ENCODE results near the gene CAMKK1. TPM values are rescaled to one million over a fixed set of nuclear protein-coding genes. Genes with fewer than 3 reads are reported as not detected.

CAMKK1 gene
- total and polyA plus RNA-seq, 7 experiments from 2014 or later, result 2.3 to 12.5 (median 5.0) TPM

DNA sequence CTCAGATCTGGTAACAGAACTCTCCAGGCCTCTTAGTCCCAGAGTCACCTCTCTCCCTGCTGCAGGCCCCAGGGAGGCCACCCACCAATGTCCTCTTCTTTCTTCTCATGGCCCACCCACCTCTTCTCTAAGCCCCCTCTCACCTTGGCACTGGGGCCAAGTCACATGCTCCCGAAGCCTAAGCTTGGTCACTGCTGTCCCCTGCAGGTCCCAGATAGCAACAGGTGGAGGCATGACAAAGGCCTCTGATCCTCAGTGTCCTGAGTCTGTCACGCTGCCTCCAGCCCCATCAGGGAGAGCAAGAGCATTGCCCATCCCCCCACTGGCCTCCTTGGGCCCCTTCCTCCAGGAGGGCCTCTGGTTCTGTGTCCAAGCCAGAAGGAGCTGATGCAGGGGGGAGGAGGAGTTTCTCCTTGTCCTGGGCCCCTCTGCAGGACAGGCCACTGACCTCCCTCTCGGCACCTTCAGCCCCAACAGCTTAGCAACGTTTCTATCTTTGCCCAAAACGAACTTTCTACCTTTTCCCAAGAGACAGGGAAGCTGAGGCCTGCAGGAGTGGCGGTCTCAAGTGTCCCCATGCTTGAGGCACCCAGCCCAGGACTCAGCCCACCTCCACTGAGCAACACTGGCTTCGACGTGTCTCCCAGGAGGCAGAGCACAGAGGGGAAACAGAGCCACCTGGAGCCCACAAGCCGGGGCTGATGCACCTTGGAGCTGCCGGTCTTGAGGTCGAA lies 14.8 kb upstream of the CAMKK1 start:
- intact Hi-C loops (cut with micrococcal nuclease), result loop anchor here (1.0 to 5.0 kb wide), 2 partner anchors 44 to 45 kb away; no protein-coding TSS in a partner anchor

DNA sequence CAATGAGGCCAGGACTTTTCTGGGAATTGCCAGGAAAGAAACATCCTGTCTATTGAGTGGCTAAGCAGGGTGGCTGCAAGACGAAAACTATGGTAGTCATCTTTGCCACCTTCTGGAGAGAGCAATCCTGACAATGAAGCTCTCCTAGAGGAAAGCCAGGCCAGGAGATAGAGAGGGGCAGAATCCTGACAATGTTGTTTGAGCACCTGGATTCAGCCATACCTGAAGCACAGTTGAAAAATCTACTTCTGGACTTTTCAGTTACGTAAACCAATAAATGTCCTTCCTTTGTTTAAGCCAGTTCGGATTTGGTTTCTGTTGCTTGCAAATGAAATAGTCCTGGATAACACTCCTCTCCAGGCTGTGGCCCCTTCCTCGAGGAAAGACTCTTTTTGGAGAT lies 14.0 kb upstream of the CAMKK1 start:
- POLR2A ChIA-PET, result no interaction called here
- H3K27ac ChIP-seq (ENCODE audit: low read depth, low read length), result no peak overlapping the region
- Mint-ChIP-seq H3K27me3 (no peaks in the 10 kb centered on the region), H3K4me3 (no peak overlapping the region), H3K4me1 (peaks cover 10 to 22% (median 15%) of the 10 kb centered on the region in 7 donors), H3K27ac (peak overlapping the region in 2 of 9 donors; percentile 10 to 26), H3K9me3 (no peaks in the 10 kb centered on the region), H3K36me3 (no peaks in the 10 kb centered on the region)
- CTCF ChIA-PET, result no interaction called here
- H3K4me1 ChIP-seq (ENCODE audit: control insufficient read depth in 2 of 2, insufficient read depth in 2 of 2, low read length in 2 of 2), result peaks cover 4 to 7% of the 10 kb centered on the region in 2 donors
- ATAC-seq, result no peak
- no peaks in the 10 kb centered on the region for H3K27me3 ChIP-seq (ENCODE audit: control insufficient read depth in 2 of 2, insufficient read depth in 2 of 2, low read length in 2 of 2)
- H3K9me3 ChIP-seq (ENCODE audit: control insufficient read depth in 2 of 3, low read length in 3 of 3), result no peaks in the 10 kb centered on the region
- no peak overlapping the region for H3K4me3 ChIP-seq (ENCODE audit: low read length)
- H3K36me3 ChIP-seq (ENCODE audit: control insufficient read depth in 2 of 3, insufficient read depth in 3 of 3, low read length in 3 of 3), result no peaks in the 10 kb centered on the region
- intact Hi-C loops (cut with micrococcal nuclease), result loop anchor here (1.0 to 5.0 kb wide), 2 partner anchors 44 to 45 kb away; no protein-coding TSS in a partner anchor
- DNase-seq, result no peak

More for the DNA sequence above, 14.8 kb upstream of the CAMKK1 start:
- H3K9me3 Mint-ChIP-seq, result no peaks in the 10 kb centered on the region
- Histone ChIP-seq H3K9me3 (ENCODE audit: control insufficient read depth in 2 of 3, low read length in 3 of 3) (no peaks in the 10 kb centered on the region), H3K27me3 (ENCODE audit: control insufficient read depth in 2 of 2, insufficient read depth in 2 of 2, low read length in 2 of 2) (no peaks in the 10 kb centered on the region), H3K36me3 (ENCODE audit: control insufficient read depth in 2 of 3, insufficient read depth in 3 of 3, low read length in 3 of 3) (no peaks in the 10 kb centered on the region), H3K27ac (ENCODE audit: low read depth, low read length) (no peak overlapping the region), H3K4me1 (ENCODE audit: control insufficient read depth in 2 of 2, insufficient read depth in 2 of 2, low read length in 2 of 2) (peaks cover 4 to 7% of the 10 kb centered on the region in 2 donors), H3K4me3 (ENCODE audit: low read length) (no peak overlapping the region)
- DNase-seq (no peak), ATAC-seq (no peak)
- H3K36me3 Mint-ChIP-seq, result no peaks in the 10 kb centered on the region
- ChIA-PET POLR2A (no interaction called here), CTCF (interaction anchor here (0.5 kb wide), 1 partner anchor 65 kb away, joined by 6 read pairs; no protein-coding TSS in a partner anchor)
- H3K4me3 Mint-ChIP-seq, result no peak overlapping the region
- no peaks in the 10 kb centered on the region for H3K27me3 Mint-ChIP-seq
- H3K27ac Mint-ChIP-seq, result peak overlapping the region in 3 of 9 donors; percentile 56 to 84 (median 66)
- H3K4me1 Mint-ChIP-seq, result peaks cover 10 to 24% (median 17%) of the 10 kb centered on the region in 7 donors

DNA sequence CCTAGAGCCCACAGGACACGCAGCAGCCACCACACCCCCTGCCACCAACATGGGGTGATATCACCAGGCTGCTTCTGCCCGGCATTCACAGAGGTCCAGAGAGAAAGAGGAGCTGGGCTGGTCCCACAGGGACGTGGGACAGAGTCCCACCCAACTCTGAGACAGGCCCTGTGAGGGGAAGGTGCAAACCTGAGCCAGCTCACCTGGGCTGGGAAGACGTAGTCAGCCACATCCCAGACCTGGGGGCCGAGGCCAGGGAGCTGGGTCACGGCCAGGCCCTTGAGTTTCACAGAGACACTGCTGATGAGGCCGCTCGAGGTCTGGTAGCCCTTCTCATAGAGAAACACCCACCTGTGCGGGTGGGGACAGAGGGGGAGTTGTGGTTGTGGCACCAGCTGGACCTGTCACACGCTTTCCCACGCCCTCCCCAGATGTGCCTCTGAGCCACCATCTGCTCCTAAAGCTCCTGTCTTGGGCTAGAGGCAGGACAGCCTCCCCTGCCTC lies 12.2 kb upstream of the CAMKK1 start:
- ATAC-seq (no peak), DNase-seq (no peak)
- Histone ChIP-seq H3K4me1 (ENCODE audit: control insufficient read depth in 2 of 2, insufficient read depth in 2 of 2, low read length in 2 of 2) (no peaks in the 10 kb centered on the region), H3K36me3 (ENCODE audit: control insufficient read depth in 2 of 3, insufficient read depth in 3 of 3, low read length in 3 of 3) (no peaks in the 10 kb centered on the region), H3K9me3 (ENCODE audit: control insufficient read depth in 2 of 3, low read length in 3 of 3) (no peaks in the 10 kb centered on the region), H3K27ac (ENCODE audit: low read depth, low read length) (no peak overlapping the region), H3K4me3 (ENCODE audit: low read length) (no peak overlapping the region), H3K27me3 (ENCODE audit: control insufficient read depth in 2 of 2, insufficient read depth in 2 of 2, low read length in 2 of 2) (no peaks in the 10 kb centered on the region)
- no peak overlapping the region for H3K4me3 Mint-ChIP-seq
- H3K9me3 Mint-ChIP-seq, result no peaks in the 10 kb centered on the region
- intact Hi-C loops (cut with micrococcal nuclease), result loop anchor here in 1 of 2 donors (5.0 kb wide), 1 partner anchor 43 kb away; no protein-coding TSS in a partner anchor
- H3K36me3 Mint-ChIP-seq, result no peaks in the 10 kb centered on the region
- peaks cover 0 to 4% (median 0%) of the 10 kb centered on the region in 5 donors for H3K27me3 Mint-ChIP-seq
- H3K27ac Mint-ChIP-seq, result no peak overlapping the region
- peaks cover 0 to 4% (median 0%) of the 10 kb centered on the region in 7 donors for H3K4me1 Mint-ChIP-seq
- POLR2A ChIA-PET, result no interaction called here
- CTCF ChIA-PET, result no interaction called here

DNA sequence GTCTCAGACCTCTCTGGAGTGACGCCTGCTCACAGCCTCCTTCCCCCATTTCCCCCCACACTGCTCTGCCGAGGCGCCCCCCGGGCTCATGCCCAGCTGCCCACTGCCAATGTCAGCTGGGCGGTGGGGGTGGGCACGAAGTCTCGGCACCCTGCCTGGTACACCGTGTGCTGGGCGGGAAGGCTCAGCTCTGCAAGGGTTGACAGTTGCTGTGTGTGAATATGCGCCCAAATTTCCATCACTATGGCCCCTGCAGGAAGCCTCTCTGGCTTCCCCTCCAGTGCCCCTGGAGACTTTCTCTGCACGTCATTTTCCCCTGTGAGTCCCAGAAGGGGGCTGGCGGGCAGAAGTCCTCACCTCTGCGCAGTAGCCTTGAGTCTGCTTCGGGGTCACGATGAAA lies 11.6 kb upstream of the CAMKK1 start:
- peaks cover 0 to 4% (median 0%) of the 10 kb centered on the region in 5 donors for H3K27me3 Mint-ChIP-seq
- no peaks in the 10 kb centered on the region for H3K4me1 ChIP-seq (ENCODE audit: control insufficient read depth in 2 of 2, insufficient read depth in 2 of 2, low read length in 2 of 2)
- no peak overlapping the region for H3K27ac Mint-ChIP-seq
- no peak overlapping the region for H3K4me3 ChIP-seq (ENCODE audit: low read length)
- H3K4me1 Mint-ChIP-seq, result peaks cover 0 to 2% (median 0%) of the 10 kb centered on the region in 7 donors
- H3K9me3 Mint-ChIP-seq, result no peaks in the 10 kb centered on the region
- H3K36me3 Mint-ChIP-seq, result no peaks in the 10 kb centered on the region
- no peak overlapping the region for H3K27ac ChIP-seq (ENCODE audit: low read depth, low read length)
- no peaks in the 10 kb centered on the region for H3K36me3 ChIP-seq (ENCODE audit: control insufficient read depth in 2 of 3, insufficient read depth in 3 of 3, low read length in 3 of 3)
- ATAC-seq (no peak), DNase-seq (no peak)
- POLR2A ChIA-PET, result no interaction called here
- H3K9me3 ChIP-seq (ENCODE audit: control insufficient read depth in 2 of 3, low read length in 3 of 3), result no peaks in the 10 kb centered on the region
- no peaks in the 10 kb centered on the region for H3K27me3 ChIP-seq (ENCODE audit: control insufficient read depth in 2 of 2, insufficient read depth in 2 of 2, low read length in 2 of 2)
- H3K4me3 Mint-ChIP-seq, result no peak overlapping the region
- CTCF ChIA-PET, result no interaction called here
- intact Hi-C loops (cut with micrococcal nuclease), result no loop called here

DNA sequence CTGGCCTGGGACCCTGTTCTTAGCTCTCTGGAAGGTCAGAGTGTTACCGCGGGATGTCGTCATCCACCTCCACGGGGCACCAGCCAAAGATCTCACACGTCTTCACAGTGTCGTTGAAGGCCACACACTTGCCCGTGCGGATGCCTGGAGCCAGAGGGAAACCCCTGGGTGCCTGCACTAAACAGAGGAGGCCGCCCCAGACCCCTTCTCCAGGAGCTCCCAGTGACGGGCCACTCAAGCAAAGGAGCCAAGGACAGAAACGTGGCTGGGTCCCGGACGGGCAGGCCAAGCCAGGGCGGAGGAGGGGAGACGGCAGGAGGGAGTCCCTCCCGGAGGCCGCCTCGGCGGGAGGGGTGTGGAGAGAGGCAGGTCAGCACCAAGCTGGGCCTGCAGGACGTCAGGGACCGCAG lies 11.0 kb upstream of the CAMKK1 start:
- Mint-ChIP-seq H3K9me3 (no peaks in the 10 kb centered on the region), H3K27me3 (peaks cover 0 to 4% (median 0%) of the 10 kb centered on the region in 5 donors), H3K27ac (no peak overlapping the region), H3K4me1 (peaks cover 0 to 2% (median 0%) of the 10 kb centered on the region in 7 donors), H3K4me3 (peak overlapping the region in 1 of 10 donors; percentile 25), H3K36me3 (no peaks in the 10 kb centered on the region)
- DNase-seq (no peak), ATAC-seq (no peak)
- Histone ChIP-seq H3K27me3 (ENCODE audit: control insufficient read depth in 2 of 2, insufficient read depth in 2 of 2, low read length in 2 of 2) (no peaks in the 10 kb centered on the region), H3K4me1 (ENCODE audit: control insufficient read depth in 2 of 2, insufficient read depth in 2 of 2, low read length in 2 of 2) (no peaks in the 10 kb centered on the region), H3K4me3 (ENCODE audit: low read length) (no peak overlapping the region), H3K36me3 (ENCODE audit: control insufficient read depth in 2 of 3, insufficient read depth in 3 of 3, low read length in 3 of 3) (no peaks in the 10 kb centered on the region), H3K9me3 (ENCODE audit: control insufficient read depth in 2 of 3, low read length in 3 of 3) (no peaks in the 10 kb centered on the region), H3K27ac (ENCODE audit: low read depth, low read length) (no peak overlapping the region)
- POLR2A ChIA-PET, result no interaction called here
- intact Hi-C loops (cut with micrococcal nuclease), result no loop called here
- CTCF ChIA-PET, result no interaction called here

DNA sequence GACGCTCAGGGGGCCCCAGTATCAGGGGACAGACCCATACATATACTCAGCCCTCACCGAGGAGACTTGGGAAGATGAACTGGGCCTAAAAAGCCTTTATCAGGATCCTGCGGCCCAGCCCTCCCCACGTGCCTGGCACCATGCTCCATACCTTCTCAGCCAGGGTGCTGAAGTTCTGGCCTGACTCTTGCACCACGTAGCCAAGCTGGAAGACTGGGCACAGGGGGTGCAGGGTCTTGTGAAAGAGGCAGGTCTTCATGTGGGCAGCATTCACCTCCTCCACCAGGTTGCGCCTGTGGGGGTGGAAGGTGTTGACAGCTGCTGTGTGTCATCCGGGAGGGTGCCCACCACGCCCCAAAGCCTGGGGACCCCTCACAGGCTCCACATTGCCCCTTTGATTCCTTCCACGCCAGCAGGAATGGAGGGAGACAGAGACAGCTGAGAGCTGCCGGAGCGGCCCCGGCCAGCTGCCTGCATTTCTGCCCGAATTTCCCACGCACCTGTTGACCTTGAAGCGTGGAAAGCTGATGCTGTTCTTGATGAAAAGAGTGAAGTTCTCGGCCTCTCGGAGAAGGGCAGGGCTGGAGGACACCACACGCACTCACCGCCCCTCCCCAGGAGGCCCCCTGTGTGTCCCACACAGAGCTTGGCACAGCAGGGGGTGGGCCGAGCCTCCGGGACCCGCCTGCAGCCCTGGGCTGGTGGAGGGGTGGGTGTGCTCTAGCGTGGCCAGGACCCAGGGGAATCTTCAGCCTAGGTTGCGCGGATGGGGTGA lies 10.4 kb upstream of the CAMKK1 start:
- no peak overlapping the region for H3K4me3 ChIP-seq (ENCODE audit: low read length)
- POLR2A ChIA-PET, result no interaction called here
- peaks cover 0 to 4% (median 0%) of the 10 kb centered on the region in 5 donors for H3K27me3 Mint-ChIP-seq
- no peaks in the 10 kb centered on the region for H3K36me3 Mint-ChIP-seq
- no peak overlapping the region for H3K4me3 Mint-ChIP-seq
- no peaks in the 10 kb centered on the region for H3K4me1 ChIP-seq (ENCODE audit: control insufficient read depth in 2 of 2, insufficient read depth in 2 of 2, low read length in 2 of 2)
- H3K36me3 ChIP-seq (ENCODE audit: control insufficient read depth in 2 of 3, insufficient read depth in 3 of 3, low read length in 3 of 3), result no peaks in the 10 kb centered on the region
- no peak overlapping the region for H3K27ac ChIP-seq (ENCODE audit: low read depth, low read length)
- ATAC-seq, result no peak
- CTCF ChIA-PET, result no interaction called here
- no peaks in the 10 kb centered on the region for H3K9me3 ChIP-seq (ENCODE audit: control insufficient read depth in 2 of 3, low read length in 3 of 3)
- intact Hi-C loops (cut with micrococcal nuclease), result no loop called here
- DNase-seq, result no peak
- peak overlapping the region in 1 of 9 donors; percentile 25 for H3K27ac Mint-ChIP-seq
- H3K27me3 ChIP-seq (ENCODE audit: control insufficient read depth in 2 of 2, insufficient read depth in 2 of 2, low read length in 2 of 2), result no peaks in the 10 kb centered on the region
- H3K9me3 Mint-ChIP-seq, result no peaks in the 10 kb centered on the region
- H3K4me1 Mint-ChIP-seq, result peaks cover 0 to 2% (median 0%) of the 10 kb centered on the region in 7 donors

Data from naive thymus-derived CD4-positive, alpha-beta T cell (primary cell).